HG02852 (cell line): Measurements from ENCODE around the gene DLGAP1.

ENCODE experiments used
- ATAC-seq: cut with Tn5 transposase; IDR thresholded peaks from one replicate; pipeline ENCODE4 v1.9.1; 2021; ENCODE audit warnings: mild to moderate bottlenecking, moderate library complexity; ENCODE audit not compliant: unreplicated experiment

Gene DLGAP1

DNA sequence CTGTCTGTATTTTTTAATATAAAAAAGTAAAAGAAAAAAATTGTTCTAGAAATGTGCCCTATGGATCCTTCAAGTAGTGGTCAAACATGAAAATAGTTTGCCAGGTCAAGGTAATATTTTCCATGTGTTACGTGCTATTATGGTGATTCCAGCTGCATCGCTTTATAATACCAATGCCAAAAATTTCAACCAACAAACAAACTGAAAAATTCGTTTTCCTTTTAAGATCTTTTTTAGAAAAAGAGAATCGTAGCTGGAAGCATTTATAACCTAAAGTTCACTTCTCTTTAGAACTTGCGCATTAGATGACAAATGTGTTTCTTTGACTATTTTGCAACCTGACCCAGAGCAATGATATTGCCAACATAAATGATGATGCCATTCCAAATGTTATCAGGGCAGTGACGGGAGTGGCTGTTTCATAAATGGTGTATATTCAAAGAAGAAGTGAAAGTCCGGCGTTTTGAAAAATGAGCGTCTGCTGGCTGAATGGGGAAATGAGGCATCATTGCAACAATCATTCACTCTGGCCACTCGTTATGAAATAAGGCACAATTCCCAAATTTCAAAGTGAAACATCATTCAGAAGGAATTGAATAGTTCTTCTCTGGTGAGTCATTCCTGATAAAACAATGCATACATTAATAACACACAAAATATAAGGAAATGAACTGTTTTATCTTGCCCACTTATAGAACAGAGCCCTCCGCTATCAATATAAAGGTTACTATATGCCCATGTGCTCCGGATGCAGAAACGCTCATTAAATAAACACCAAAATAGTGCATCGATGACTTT lies 707.7 kb downstream of the DLGAP1 start:
- ATAC-seq: no peak

DNA sequence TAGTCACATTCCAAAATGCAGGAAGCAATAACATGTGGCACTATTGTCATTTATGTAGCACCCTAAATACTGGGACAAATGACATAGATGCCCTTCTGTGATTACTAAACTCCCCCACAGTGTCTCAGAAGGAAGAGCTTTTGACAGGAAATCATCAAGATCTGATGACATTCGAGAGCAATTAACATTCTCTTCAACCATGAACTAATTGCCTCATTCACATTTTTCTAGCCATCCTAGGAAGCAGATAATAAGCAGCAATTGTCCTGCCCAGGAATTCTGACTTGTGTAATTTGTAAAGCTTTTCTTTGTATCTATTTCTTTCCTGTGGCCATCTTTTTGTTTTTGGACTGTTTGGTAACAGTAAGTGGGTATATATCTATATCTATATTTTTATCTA lies 712.6 kb downstream of the DLGAP1 start:
- no peak for ATAC-seq

DNA sequence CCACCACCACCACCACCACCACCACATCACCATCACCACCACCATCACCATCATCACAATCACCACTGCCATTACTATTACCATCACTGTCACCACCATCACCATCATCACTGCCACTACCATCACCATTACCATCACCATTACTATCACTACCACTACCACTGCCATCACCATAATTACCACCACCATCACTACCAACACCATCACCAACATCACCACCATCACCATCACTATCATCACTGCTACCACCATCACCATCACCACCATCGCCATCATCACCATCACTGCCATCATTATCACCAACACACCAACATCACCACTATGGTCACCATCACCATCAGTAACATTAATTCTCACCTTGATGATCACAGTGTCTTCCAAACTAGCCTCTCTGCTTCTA lies 713.8 kb downstream of the DLGAP1 start:
- ATAC-seq: no peak

DNA sequence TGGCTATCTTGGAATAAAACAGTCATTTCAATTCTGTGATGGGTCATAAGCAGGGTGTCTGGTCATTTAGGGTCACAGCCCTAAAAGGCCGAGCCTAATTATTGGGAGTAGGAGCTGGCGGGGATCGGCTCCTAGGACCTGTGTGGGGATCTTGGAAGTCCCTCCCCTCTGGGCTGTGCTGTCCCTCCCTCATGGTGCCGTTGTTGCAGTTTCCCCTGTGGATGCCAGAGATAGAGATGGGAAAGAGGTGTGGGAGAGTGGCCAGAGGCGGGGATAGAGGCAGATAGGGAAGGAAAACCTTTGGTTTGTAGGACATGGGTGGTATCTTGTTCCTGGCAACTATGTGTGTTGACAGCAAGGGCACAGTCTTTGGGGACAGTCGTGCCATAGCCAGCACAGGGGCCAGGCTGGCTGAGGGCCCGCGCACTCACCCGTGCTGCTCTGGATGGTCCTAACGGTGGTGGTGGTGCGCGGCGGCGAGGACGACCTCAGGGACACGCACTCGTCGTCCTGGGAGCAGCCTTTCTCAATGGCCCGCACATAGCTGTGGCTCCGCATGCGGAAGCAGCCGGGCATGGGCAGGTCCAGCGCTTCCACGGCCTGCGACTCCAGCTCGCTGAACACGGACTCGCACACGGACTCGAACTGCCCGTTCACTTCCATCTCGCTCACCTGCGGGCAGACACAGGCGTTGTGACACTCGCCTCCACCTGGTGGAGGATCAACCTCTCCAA lies 726.2 kb downstream of the DLGAP1 start:
- ATAC-seq: no peak

DNA sequence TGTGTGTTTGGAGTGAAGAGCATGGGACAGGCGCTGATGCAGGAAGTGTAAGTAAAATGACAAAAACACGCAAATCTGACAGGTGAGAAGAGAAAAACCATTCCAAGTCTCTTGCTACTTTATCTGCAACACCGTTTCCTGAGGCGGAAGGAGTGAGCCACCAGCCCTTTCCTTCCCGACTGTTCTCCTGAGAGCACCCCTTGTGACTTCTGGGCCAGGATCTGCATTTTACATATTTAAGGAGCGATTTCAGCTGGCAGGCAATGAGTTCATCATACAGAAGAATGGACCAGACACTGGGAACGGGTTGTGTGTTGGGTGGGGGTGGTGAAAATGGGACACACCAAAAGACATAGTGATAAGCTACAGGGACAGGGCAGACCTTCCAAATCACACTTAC lies 727.8 kb downstream of the DLGAP1 start:
- ATAC-seq: no peak

DNA sequence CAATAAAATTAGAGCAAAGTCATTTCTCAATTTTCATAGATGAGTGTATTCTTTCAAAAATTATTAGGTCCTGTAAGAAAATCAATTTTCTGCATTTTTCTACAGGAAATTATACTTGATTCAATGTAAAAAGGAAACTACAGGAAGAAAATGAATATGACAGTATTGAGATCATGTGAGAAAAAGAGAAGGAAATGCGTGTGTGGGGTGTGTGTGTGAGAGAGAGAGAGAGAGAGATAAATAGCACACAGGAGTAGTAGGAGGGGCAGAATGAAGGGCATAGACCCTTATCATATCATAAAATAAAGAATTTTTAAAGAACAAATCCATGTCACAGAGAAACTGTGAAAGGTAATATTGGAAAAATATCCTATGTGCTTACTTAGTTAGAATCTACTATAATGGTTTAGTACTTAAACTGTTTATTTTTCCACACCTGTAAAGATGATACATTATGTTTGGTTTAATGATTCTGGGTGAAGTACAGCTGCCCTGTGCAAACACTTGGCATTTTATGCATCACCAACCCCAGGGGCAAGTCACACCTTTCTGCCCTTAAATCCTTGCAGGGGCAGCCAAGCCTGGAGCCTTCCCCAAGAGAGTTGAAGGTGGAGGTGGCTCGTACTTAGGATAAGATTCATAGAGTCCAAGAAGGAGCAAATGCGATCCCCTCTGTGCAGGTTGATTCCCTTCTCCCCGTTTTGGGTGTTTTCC lies 728.7 kb downstream of the DLGAP1 start:
- ATAC-seq: no peak

DNA sequence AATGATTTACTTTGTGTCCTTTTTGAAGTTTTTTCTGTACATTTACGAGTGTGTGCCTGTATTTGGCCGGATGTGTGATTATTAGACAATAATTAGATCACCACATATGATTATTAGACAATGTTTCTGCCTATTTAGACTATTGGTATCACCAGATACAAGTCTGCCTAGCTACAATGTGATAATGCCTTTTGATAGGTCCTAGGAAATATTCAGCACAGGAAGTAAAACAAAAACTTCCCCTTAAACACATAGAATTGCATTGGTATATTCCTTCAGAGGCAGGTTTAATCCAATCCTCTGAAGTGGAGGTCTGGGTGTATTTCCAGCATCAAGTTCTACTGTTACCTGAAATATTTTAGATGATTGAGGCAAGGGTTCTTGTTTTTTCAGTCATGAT lies 730.0 kb downstream of the DLGAP1 start:
- ATAC-seq: no peak

DNA sequence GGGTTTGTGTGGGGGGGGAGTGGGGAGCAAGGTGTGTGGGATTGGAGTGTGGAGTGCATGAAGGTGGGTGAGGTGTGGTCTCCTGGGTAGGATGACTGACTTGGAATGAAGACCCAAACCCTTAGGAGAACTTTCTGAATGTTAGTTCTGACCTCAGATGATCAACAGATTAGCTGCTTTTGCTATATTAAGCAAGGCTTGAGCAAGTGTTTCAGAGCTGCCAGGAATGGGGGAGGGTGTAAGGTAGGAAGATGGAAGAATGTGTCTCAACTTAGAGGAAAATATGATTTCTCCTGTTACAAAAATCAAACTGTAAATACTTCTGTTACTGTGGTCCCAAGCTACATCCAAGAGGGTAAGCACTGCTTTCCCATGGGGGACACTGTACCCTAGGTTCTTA lies 731.6 kb downstream of the DLGAP1 start:
- no peak for ATAC-seq

DNA sequence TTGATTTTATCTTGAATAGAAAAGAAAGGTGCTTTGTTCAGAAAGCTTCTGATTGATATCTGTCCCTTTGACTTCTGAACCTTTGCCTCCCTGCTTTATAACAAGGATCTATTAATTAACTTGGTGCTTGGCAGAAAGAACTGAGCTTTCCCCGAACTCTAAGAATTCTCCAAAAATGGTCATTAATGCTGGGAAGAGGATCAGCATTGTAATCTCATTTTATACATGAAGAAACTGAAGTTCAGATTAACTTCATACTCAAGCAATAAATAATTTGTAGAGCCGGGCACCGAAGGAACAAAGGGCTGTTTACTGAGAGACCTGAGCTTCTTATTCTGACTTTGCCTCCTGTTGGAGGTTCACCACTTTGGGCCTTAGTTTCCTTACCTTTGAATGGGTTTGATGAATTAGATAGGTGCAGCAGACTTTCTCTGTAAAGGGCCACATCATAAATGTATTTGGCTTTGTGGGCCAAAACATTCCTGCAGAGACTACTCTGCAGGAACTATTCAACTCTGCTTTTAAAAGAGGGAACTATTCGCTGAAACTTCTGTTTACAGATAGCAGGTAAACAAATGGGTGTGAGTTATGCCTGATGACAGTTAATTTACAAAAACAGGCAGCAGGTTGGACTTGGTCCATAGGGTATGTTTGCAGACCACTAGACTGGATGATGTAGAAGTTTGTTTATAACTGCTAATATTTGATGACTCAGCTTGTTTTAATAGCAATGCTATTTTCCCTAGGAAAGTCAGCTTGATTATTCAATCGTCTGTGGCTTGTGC lies 732.3 kb downstream of the DLGAP1 start:
- no peak for ATAC-seq

DNA sequence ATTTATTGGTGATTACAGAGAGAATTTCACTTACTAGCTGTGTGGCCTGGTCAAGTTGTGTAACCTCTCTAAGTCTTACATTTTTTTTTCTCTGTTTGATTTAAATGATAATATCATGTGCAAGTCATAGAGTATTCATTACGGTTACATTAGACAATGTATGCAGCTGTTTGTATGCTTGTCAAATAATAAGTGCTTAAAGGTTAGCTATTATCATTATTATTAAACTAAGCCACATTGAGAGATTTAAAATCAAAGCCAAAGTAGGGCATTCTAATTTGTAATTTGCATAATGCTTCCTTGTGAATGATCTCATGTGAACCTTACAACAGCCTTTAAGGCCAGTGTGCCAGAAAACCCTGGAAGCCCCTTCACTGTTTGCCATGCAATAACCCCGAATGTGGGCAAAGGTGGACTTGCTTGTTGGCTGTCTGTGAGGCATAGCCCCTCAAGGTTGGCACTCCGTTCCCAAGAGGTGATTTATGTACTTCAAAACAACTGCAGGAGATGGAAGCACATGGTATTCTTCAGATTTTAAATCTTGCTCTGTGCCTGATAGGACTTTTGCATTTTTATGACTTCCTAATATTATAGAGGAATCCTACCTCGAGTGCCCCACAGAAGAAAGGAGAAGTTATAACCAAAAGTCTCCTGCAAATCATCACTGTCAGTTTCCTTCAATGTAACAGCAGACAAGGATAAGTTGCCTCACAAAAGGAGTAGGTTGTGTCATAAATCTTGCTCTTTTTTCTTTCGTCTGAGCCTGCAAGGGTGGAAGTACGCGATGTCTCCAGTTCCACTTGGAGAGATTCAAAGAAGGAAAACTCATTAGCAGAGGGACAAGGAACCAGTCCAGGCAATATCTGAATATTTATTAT lies 733.1 kb downstream of the DLGAP1 start:
- ATAC-seq: no peak

DNA sequence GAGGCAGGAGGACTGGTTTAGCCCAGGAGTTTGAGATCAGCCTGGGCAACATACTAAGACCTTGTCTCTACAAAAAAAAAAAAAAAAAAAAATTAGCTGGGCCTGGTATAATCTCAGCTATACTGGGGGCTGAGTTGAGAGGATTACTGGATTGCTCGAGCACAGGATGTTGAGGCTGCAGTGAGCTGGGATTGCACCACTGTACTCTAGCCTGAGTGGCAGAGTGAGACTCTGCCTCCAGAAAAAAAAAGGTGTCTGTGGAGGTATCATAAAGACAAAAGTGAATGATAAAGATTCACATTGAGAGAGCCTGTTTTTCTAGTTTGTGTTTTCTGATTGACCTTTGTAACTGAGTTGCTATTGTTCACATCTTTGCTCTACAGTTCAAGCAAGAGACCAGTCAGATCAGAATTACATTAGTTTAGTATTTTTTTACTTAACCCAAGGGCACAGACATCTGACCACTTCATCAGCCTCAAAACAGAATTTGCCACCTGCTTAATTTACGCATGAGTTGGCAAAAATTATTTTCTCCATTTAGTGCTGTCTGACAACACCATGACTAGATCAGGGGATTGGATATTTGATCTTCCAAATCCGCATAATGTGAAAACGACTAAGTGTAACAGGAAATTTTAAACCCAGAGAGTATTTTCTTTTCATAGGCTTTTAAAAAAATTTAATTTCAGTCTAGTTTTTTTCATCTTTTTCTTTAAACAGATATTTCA lies 734.1 kb downstream of the DLGAP1 start:
- ATAC-seq: no peak

DNA sequence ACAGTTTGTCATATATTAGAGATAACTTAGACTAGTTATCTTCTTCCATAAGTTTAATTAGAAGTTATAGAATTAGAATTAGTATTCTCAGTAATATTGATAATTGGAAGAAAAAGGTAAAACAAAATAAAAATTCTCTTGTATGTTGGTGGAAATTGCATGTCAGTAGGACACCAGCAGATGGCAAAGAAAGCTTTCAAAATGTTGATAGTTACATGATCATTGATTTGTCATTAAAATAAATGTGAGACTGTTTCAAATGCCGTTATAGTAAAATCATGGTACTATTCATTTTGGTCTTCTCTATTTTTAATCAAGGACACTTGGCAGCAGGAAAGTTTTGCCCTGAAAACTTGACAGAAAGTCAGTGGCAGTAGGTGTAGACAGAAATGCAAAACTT lies 734.9 kb downstream of the DLGAP1 start:
- ATAC-seq: no peak

DNA sequence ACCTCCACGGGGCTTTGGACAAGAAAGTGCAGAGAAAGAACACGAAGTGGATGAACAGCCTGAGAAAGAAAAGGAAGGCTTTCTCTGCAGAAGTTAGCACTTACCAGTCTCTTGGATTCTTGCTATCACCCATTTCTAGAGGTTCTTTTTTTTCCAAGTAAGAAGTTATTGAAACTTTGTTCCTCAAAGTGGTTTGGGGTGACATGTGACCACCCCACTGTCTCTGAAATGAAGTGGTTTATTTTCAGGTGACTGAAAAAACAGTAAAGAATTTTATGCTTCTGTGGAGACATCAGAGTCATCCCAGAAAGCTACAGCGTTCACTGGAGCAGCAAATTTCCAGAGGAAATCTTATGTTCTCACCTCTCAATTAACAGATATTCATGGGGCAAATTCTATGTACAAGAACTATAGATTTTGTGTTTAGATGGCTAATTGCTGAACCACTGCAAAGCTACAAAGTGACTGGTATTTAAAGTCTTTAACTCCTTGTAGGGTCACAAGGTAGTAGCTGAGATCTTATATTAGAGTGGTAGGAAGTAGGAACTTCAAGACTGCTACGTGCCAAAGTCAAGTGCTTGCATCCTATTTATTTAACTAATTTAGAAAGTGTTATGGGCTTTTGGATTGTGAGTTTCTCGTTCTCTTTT lies 737.6 kb downstream of the DLGAP1 start:
- no peak for ATAC-seq

DNA sequence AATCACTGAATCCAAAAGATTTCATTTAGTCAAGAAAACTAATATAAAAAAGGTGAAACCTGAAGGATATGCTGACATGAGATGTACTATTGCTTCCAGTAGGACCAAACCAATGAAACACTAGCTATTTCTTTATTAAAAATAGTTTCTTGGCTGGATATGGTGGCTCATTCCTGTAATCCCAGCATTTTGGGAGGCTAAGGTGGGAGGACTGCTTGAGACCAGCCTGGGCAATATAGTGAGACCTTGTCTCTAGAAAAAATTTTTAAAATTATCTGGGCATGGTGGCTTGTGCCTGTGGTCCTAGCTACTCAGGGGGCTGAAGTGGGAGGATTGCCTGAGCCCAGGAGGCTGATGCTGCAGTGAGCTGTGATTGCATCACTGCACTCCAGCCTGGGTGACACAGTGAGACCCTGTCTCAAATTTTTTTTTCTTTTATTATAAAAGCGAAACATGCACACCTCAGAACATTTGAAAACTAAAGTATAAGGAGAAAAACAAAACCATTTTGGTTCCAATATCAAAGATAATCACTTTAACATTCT lies 738.9 kb downstream of the DLGAP1 start:
- ATAC-seq: no peak

DNA sequence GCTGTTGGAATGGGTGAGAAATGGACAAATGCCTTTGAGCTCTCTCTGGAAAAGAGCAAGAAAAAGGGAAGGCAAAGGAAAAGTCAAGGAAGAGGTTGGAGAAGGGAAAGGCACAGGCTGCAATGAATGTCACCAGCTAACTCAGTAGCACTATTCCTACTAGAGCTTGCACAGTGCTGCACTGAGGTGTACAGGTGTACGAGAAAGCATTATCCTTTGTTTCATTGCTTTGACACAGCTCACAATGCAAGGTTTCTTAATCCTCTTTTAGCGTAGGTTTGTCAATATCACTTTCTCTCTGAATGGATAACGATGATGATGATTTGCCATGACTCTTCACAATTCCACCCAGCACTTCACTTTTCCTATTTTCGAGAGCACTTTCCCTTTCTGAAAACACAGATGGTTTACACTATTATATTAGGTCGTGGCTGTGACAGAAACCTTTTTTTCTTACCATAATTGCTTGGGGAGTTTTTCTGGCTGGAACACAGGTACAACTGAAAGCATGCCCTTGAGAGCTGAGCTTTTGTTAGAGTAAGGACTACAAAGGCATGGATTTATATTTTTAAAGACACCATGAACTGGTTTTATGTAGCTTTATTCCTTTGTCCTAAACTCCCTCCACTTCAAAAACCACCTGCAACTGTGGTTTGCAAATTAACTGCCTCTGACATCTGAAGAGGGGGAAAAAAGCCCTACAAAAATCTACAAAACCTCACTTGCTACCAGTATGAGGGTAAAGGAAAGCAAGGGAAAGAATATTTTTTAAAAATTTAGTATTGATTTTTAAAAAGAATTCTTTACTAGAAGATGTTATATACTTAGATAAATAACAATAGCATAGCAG lies 739.7 kb downstream of the DLGAP1 start:
- ATAC-seq: no peak

DNA sequence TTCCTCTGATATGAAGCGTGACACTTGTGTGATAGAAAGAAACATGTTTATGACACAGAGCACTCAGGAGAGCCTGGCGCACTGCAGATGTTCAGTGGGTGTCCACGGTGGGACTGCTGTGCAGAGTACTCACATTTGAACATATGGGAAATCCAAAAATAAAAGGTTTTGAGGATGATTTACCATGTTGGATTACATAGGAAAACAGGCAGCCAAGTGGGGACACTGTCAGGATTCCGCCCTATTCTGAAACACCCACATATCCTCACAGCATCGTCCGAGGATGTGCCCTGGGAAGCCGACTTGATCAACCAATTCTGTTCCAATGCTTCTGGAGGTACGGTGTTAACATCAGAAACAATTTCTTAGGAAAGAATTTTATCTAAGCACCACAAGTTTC lies 741.4 kb downstream of the DLGAP1 start:
- ATAC-seq: no peak

DNA sequence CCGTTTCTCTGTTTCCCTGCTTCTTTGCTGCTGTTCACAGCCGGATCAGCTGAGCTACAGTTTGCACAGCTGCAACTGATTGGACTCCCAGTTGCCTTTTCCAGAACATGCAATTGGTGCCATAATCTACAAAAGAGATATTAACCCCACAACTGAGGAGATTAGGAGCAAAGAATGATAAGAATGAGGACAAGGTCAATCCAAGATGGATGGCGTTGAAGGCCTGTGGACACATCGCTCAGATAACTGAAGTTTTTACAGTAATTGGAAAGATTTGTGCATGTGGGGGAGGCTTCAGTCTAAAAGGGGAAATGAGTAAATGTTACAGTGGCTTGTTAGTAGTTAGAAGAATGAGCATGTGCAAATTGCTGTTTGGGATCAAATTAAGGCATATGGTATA lies 741.9 kb downstream of the DLGAP1 start:
- ATAC-seq: no peak

DNA sequence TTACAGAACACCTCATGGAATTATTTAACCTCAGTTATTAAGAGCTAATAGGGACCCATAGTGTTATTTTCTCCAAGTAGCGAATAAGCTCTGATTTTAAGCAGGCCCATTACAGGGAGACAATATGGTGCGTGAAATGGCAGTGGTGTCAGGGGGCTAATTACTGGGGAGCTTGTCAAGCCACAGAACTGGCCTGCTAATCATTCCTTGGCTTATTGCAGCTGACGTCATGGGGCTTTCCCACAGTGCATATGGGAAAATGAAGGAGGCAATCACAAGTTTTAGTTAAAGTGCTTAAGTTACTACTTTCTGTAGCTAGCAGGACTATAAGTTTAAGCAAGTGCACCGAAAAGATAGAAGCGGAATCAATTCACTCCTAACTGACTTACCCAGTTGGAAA lies 742.6 kb downstream of the DLGAP1 start:
- ATAC-seq: no peak
